Thyroid gland (tissue), 4 donors: ENCODE measurements around the gene ADGRG7. TPM values are rescaled to one million over a fixed set of nuclear protein-coding genes. Genes with fewer than 3 reads are reported as not detected.
A peak's percentile ranks its signal among the peaks of the same experiment; 100 is the strongest.
"Not testable (repeated sequence)": the region's sequence is repeated elsewhere in the genome, so short reads cannot be mapped to it uniquely, and the experiment has no call there.

Source experiments
- DNase-seq, 2 donors: peaks; one replicate each; pipeline ENCODE4 v3.0.0-alpha.2; 2019
- H3K27ac ChIP-seq, 3 donors: fragments of 200-600 bp; sonication (generic); 1 replicate in 2 of 3; 2 replicates in 1 of 3; pipeline ENCODE4 v1.5.1; 2016 to 2019; ENCODE audit warnings: mild to moderate bottlenecking in 1 of 3, moderate library complexity in 1 of 3
- H3K27me3 ChIP-seq: fragments of 200-600 bp; sonication (generic); one replicate; pipeline ENCODE4 v1.5.1; 2019
- H3K36me3 ChIP-seq, 2 donors: fragments of 200-600 bp; sonication (generic); one replicate each; pipeline ENCODE4 v1.5.1; 2016 to 2019
- H3K4me1 ChIP-seq, 2 donors: fragments of 200-600 bp; sonication (generic); one replicate each; pipeline ENCODE4 v1.5.1; 2017 to 2019
- H3K4me3 ChIP-seq, 3 donors: fragments of 200-600 bp; sonication (generic); replicated peaks in 1 of 3; 1 replicate in 2 of 3; 2 replicates in 1 of 3; pipeline ENCODE4 v1.5.1; 2016; ENCODE audit warnings: mild to moderate bottlenecking in 1 of 3
- H3K9me3 ChIP-seq: fragments of 200-600 bp; sonication (generic); one replicate; pipeline ENCODE4 v1.5.1; 2017
- POLR2A ChIP-seq, 2 donors: fragments of 450-650 bp; IDR thresholded peaks; one replicate each; pipeline ENCODE4 v1.6.1; 2017; ENCODE audit warnings: antibody characterized with exemption in 2 of 2, mild to moderate bottlenecking in 2 of 2, moderate library complexity in 1 of 2
- WGBS, 2 donors: methylation state at CpG; one replicate each; pipeline ENCODE4 v1.1.5; 2017; 5-methylcytosine and 5-hydroxymethylcytosine counted together
- intact Hi-C: fragments of 100-400 bp; cut with DNase I; formaldehyde crosslinking; loops from one replicate; pipeline ENCODE4 v1.15.1; 2023
- total RNA-seq, 4 donors: library from RNA; depleted of rRNA; stranded (reverse); fragments of >200 nt; gene quantifications; one replicate each; pipeline ENCODE4 v1.2.3, GENCODE V29; 2016
- TF ChIP-seq, protein P1 (sequence below), 6 experiments: fragments of 200-600 bp in 3 of 6; fragments of 450-650 bp in 3 of 6; sonication (generic) in 3 of 6; IDR thresholded peaks; one replicate each; pipeline ENCODE4 v1.5.1; 2016 to 2019; ENCODE audit warnings: antibody characterized with exemption in 6 of 6, mild to moderate bottlenecking in 2 of 6, inconsistent platforms in 1 of 6, moderate library complexity in 1 of 6

The ADGRG7 gene
- total RNA-seq, 4 donors from 2014 or later = not detected

DNA sequence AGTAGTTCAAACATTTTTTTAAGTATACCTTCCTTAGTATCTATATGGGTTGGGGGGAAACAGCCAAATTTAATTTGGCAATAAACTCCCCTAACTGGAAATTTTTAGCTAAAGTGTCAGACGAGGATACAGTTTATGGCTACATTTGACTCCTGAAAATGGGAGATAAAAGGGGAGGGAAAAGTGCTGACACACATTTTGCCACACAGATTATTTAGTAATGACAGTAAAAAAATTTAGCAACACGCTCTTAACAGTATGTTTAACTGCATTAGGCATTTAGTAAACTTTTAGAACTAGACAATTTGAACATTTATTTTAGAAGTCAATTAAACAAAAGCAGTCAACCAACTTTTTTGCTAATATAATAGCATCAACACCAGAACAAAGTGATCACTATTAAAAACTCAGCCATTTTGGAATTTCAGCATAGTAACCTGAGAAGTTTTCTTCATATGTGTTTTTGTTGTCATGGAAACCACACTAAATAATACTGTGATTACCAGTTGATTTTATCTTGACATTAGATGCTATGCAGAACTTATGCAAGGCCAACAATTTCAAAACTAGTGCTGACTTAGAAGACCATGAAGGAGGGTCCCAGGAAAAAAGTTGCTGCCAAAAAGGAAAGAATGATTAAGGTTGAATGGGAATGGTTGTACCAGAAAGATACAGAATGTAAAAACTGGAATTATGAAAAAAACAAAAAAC is 52.9 kb downstream of the ADGRG7 start:
- intact Hi-C loops = no loop called here
- WGBS, 2 donors = 77 to 83% methylated on average over 2 of the region's 2 CpGs
- H3K27me3 ChIP-seq = no peaks in the 10 kb centered on the region
- no peaks in the 10 kb centered on the region for H3K9me3 ChIP-seq
- no peak overlapping the region for H3K27ac ChIP-seq
- no peaks in the 10 kb centered on the region for H3K36me3 ChIP-seq
- no peak for DNase-seq
- no peak overlapping the region for H3K4me3 ChIP-seq
- TF ChIP-seq, protein P1, sequence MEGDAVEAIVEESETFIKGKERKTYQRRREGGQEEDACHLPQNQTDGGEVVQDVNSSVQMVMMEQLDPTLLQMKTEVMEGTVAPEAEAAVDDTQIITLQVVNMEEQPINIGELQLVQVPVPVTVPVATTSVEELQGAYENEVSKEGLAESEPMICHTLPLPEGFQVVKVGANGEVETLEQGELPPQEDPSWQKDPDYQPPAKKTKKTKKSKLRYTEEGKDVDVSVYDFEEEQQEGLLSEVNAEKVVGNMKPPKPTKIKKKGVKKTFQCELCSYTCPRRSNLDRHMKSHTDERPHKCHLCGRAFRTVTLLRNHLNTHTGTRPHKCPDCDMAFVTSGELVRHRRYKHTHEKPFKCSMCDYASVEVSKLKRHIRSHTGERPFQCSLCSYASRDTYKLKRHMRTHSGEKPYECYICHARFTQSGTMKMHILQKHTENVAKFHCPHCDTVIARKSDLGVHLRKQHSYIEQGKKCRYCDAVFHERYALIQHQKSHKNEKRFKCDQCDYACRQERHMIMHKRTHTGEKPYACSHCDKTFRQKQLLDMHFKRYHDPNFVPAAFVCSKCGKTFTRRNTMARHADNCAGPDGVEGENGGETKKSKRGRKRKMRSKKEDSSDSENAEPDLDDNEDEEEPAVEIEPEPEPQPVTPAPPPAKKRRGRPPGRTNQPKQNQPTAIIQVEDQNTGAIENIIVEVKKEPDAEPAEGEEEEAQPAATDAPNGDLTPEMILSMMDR (IDR thresholded peaks at IDR 0.05) = no peak
- no peak for TF ChIP-seq POLR2A (IDR thresholded peaks at IDR 0.05)
- H3K4me1 ChIP-seq = no peaks in the 10 kb centered on the region

DNA sequence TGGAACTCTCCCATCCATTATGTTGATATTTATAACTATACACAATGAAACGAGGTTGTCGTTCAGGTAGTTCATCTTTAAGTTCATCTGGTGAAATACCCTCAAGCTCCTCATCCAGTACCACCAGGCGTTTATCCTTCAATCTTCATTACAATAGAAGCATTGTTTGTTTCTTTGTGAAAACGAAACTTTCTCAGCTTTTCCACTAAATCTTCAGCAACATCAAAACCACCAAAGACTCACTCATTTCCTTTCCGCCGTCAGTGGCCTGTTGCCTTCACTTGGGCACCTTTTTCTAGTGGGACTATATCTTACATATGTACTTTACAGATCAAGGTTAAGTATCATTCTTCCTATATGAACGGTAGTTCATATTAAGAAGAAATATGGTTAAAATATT is 55.8 kb downstream of the ADGRG7 start:
- Histone ChIP-seq H3K4me3 (no peak overlapping the region), H3K27ac (no peak overlapping the region), H3K9me3 (no peaks in the 10 kb centered on the region), H3K27me3 (no peaks in the 10 kb centered on the region), H3K36me3 (no peaks in the 10 kb centered on the region), H3K4me1 (no peaks in the 10 kb centered on the region)
- no peak for DNase-seq
- TF ChIP-seq, protein P1 (IDR thresholded peaks at IDR 0.05) = no peak
- no peak for TF ChIP-seq POLR2A (IDR thresholded peaks at IDR 0.05)
- 70 to 79% methylated on average over 7 of the region's 7 CpGs for WGBS, 2 donors
- intact Hi-C loops = no loop called here

DNA sequence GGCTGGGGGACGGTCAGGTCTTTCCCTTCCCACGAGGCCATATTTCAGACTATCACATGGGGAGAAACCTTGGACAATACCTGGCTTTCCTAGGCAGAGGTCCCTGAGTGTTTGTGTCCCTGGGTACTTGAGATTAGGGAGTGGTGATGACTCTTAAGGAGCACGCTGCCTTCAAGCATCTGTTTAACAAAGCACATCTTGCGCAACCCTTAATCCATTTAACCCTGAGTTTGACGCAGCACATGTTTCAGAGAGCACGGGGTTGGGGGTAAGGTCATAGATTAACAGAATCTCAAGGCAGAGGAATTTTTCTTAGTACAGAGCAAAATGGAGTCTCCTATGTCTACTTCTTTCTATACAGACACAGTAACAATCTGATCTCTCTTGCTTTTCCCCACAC is 57.3 kb downstream of the ADGRG7 start:
- DNase-seq = peak; percentile 2 to 12
- H3K4me3 ChIP-seq, intact Hi-C loops, H3K4me1 ChIP-seq, H3K27ac ChIP-seq, H3K27me3 ChIP-seq, H3K9me3 ChIP-seq, H3K36me3 ChIP-seq: not testable (repeated sequence)
- 21 to 39% methylated on average over 4 of the region's 6 CpGs for WGBS, 2 donors

DNA sequence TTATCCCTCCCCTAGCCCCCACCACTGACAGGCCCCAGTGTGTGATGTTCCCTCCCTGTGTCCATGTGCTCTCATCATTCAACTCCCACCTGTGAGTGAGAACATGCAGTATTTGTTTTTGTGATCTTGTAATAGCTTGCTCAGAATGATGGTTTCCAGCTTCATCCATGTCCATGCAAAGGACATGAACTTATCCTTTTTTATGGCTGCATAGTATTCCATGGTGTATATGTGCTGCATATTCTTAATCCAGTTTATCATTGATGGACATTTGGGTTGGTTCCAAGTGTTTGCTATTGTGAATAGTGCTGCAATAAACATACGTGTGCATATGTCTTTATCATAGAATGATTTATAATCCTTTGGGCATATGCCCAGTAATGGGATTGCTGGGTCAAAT is 57.9 kb downstream of the ADGRG7 start:
- H3K4me3 ChIP-seq, DNase-seq, H3K27ac ChIP-seq, H3K4me1 ChIP-seq, H3K9me3 ChIP-seq, H3K36me3 ChIP-seq, H3K27me3 ChIP-seq, intact Hi-C loops: not testable (repeated sequence)
- 93% methylated on average over 1 of the region's 1 CpG for WGBS, 2 donors

DNA sequence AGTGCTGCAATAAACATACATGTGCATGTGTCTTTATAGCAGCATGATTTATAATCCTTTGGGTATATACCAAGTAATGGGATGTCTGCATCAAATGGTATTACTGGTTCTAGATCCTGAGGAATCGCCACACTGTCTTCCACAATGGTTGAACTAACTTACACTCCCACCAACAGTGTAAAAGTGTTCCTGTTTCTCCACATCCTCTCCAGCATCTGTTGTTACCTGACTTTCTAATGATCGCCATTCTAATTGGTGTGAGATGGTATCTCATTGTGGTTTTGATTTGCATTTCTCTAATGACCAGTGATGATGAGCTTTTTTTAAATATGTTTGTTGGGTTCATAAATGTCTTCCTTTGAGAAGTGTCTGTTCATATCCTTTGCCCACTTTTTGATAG is 61.6 kb downstream of the ADGRG7 start:
- H3K36me3 ChIP-seq, H3K9me3 ChIP-seq, DNase-seq, H3K4me1 ChIP-seq, H3K4me3 ChIP-seq, H3K27ac ChIP-seq, H3K27me3 ChIP-seq, intact Hi-C loops: not testable (repeated sequence)
- 100% methylated on average over 2 of the region's 2 CpGs for WGBS, 2 donors

DNA sequence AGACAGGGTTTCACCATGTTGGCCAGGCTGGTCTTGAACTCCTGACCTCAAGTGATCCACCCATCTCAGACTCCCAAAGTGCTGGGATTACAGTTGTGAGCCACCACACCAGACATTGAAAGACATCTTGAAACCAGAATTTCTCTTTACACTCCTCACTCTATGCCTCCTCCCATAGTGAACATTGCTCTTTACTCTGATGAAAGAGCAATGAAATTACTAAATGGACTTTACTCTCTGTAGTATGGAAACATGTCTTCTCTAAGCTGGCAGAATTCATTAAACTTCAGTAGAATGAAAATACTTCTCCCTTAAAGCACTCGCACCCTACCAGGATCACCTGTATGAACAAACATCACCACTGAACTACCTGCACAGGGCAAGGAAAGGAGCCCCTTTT is 72.1 kb downstream of the ADGRG7 start:
- intact Hi-C loops = no loop called here
- Histone ChIP-seq H3K27me3 (no peaks in the 10 kb centered on the region), H3K4me3 (no peak overlapping the region), H3K9me3 (no peaks in the 10 kb centered on the region), H3K36me3 (no peaks in the 10 kb centered on the region), H3K4me1 (no peaks in the 10 kb centered on the region), H3K27ac (peak overlapping the region in 1 of 3 donors; percentile 38)
- no peak for TF ChIP-seq POLR2A (IDR thresholded peaks at IDR 0.05)
- TF ChIP-seq, protein P1 (IDR thresholded peaks at IDR 0.05) = no peak
- WGBS, 2 donors = 84 to 90% methylated on average over 1 of the region's 1 CpG
- no peak for DNase-seq
